Ovary (tissue), 9 donors: ENCODE results near the gene MIX23. TPM values are rescaled to one million over a fixed set of nuclear protein-coding genes. Genes with fewer than 3 reads are reported as not detected.

Source experiments
- DNase-seq, 5 donors: peaks; one replicate each; pipeline ENCODE4 v3.0.0-alpha.2; 2019 to 2020
- H3K27ac ChIP-seq, 2 donors: fragments of 200-600 bp; one replicate each; pipeline versions ENCODE4 v1.5.1 to v1.8.0; 2019 to 2022
- H3K27me3 ChIP-seq: fragments of 200-600 bp; one replicate; pipeline ENCODE4 v1.8.0; 2022
- H3K36me3 ChIP-seq: fragments of 200-600 bp; sonication (generic); one replicate; pipeline ENCODE4 v1.5.1; 2019
- H3K4me1 ChIP-seq: one replicate; pipeline ENCODE4 v1.8.1; 2013; ENCODE audit warnings: mild to moderate bottlenecking, moderate library complexity; ENCODE audit not compliant: insufficient read depth
- H3K4me3 ChIP-seq: fragments of 200-600 bp; sonication (generic); one replicate; pipeline ENCODE4 v1.5.1; 2017
- H3K9me3 ChIP-seq, 2 donors: fragments of 200-600 bp in 1 of 2; sonication (generic) in 1 of 2; one replicate each; pipeline versions ENCODE4 v1.5.1 to v1.8.1; 2013 to 2019; ENCODE audit warnings: mild to moderate bottlenecking in 1 of 2, moderate library complexity in 1 of 2
- CTCF ChIP-seq, 3 donors: fragments of 450-650 bp in 2 of 3; fragments of 200-600 bp in 1 of 3; IDR thresholded peaks; one replicate each; pipeline versions ENCODE4 v1.5.1 to v1.8.0; 2016 to 2022; ENCODE audit warnings: antibody characterized with exemption in 3 of 3, mild to moderate bottlenecking in 1 of 3
- EP300 ChIP-seq: sonication (generic); formaldehyde crosslinking; IDR thresholded peaks from one replicate; pipeline ENCODE4 v1.6.1; 2017; ENCODE audit warnings: antibody characterized with exemption
- POLR2A ChIP-seq: fragments of 450-650 bp; IDR thresholded peaks from one replicate; pipeline ENCODE4 v1.6.1; 2017; ENCODE audit warnings: antibody characterized with exemption, mild to moderate bottlenecking, moderate library complexity
- WGBS, 3 donors: extraction: QIAGEN DNeasy Blood & Tissue Kit in 1 of 3; methylation state at CpG; one replicate each; pipeline versions ENCODE4 v1.1.5 to v1.1.7; 2013 to 2017; 5-methylcytosine and 5-hydroxymethylcytosine counted together
- intact Hi-C, 4 donors: fragments of 100-400 bp; cut with DNase I; formaldehyde crosslinking; loops; one replicate each; pipeline versions ENCODE4 v1.11.0 to v1.15.1; 2022 to 2023
- polyA plus RNA-seq, 2 donors: library from polyadenylated mRNA; stranded (reverse); fragments of 200-250 nt in 1 of 2; fragments of 350-450 nt in 1 of 2; fragmentation: Illumina TruSeq in 1 of 2; extraction: RNeasy Lipid Tissue Mini Kit (QIAGEN cat#74804) in 1 of 2; gene quantifications; one replicate each; pipeline ENCODE4 v1.2.3, GENCODE V29; 2013 to 2014
- total RNA-seq, 7 donors: library from RNA; depleted of rRNA in 2 of 7; stranded (reverse); fragments of >200 nt in 2 of 7; fragmentation: NEBNext Ultra II Directional in 3 of 7; extraction: Animal tissue kit (Norgen Biotek cat#: 25700) in 3 of 7; gene quantifications; one replicate each; pipeline versions ENCODE4 v1.1.0 to v1.2.4, GENCODE V29; 2016 to 2023
- donor health status: DM: no; HTN: no; CAD: no; lungs with moderate emphysema.
- donor health status: DM: no; HTN: no; CAD: no.
- donor health status: Bipolar disorder and iron deficiency.
- donor health status: DM: yes; HTN: yes; CAD: no.
- donor health status: DM: no; HTN: no; CAD: no.
- donor health status: DM: yes; HTN: yes; CAD: no.

Gene MIX23
- total and polyA plus RNA-seq, 9 donors, result 8.0 to 30.7 (median 16.7) TPM

- Histone ChIP-seq H3K4me3 (no peak overlapping the region), H3K27me3 (no peaks in the 10 kb centered on the region), H3K4me1 (peaks cover 1% of the 10 kb centered on the region), H3K9me3 (no peaks in the 10 kb centered on the region), H3K27ac (no peak overlapping the region), H3K36me3 (no peaks in the 10 kb centered on the region)
- intact Hi-C loops, result no loop called here
- DNase-seq, result no peak
- WGBS, 3 donors, result 78 to 94% (median 81%) methylated on average over 5 of the region's 5 CpGs
- no peak for TF ChIP-seq EP300
- TF ChIP-seq CTCF (IDR thresholded peaks at IDR 0.05), result no peak
- no peak for TF ChIP-seq POLR2A
Measured at GRCh38 chr3:122322095-122323075, 60.6 kb downstream of the MIX23 start.

GRCh38 chr3:122318620-122319019 is 64.4 kb downstream of the MIX23 start:
- no peak for TF ChIP-seq CTCF (IDR thresholded peaks at IDR 0.05)
- no peak for TF ChIP-seq POLR2A
- no peak for TF ChIP-seq EP300
- H3K27ac ChIP-seq, result no peak overlapping the region
- H3K9me3 ChIP-seq, result no peaks in the 10 kb centered on the region
- no peaks in the 10 kb centered on the region for H3K27me3 ChIP-seq
- no peaks in the 10 kb centered on the region for H3K4me1 ChIP-seq
- intact Hi-C loops, result no loop called here
- no peak for DNase-seq
- 91 to 93% (median 93%) methylated on average over 2 of the region's 2 CpGs for WGBS, 3 donors
- H3K36me3 ChIP-seq, result no peaks in the 10 kb centered on the region
- H3K4me3 ChIP-seq, result no peak overlapping the region

GRCh38 chr3:122316368-122316767 is 66.7 kb downstream of the MIX23 start:
- Histone ChIP-seq H3K4me1 (no peaks in the 10 kb centered on the region), H3K27ac (no peak overlapping the region), H3K27me3 (no peaks in the 10 kb centered on the region), H3K4me3 (no peak overlapping the region), H3K36me3 (no peaks in the 10 kb centered on the region), H3K9me3 (no peaks in the 10 kb centered on the region)
- WGBS, 3 donors, result 76 to 87% (median 82%) methylated on average over 5 of the region's 5 CpGs
- intact Hi-C loops, result no loop called here
- TF ChIP-seq CTCF (IDR thresholded peaks at IDR 0.05), result no peak
- TF ChIP-seq EP300, result no peak
- TF ChIP-seq POLR2A, result no peak
- no peak for DNase-seq

GRCh38 chr3:122315619-122316018 is 67.4 kb downstream of the MIX23 start:
- intact Hi-C loops, result no loop called here
- Histone ChIP-seq H3K27ac (no peak overlapping the region), H3K4me3 (no peak overlapping the region), H3K27me3 (no peaks in the 10 kb centered on the region), H3K36me3 (no peaks in the 10 kb centered on the region), H3K9me3 (no peaks in the 10 kb centered on the region), H3K4me1 (no peaks in the 10 kb centered on the region)
- WGBS, 3 donors, result 44 to 59% (median 50%) methylated on average over 4 of the region's 4 CpGs
- DNase-seq, result no peak
- TF ChIP-seq CTCF (IDR thresholded peaks at IDR 0.05), result no peak
- TF ChIP-seq POLR2A, result no peak
- TF ChIP-seq EP300, result no peak
